GM12891 (cell line): Measurements from ENCODE around the gene DUS3L.

Experiments
- PAX5 ChIP-seq: IDR thresholded peaks from 2 replicates; pipeline ENCODE4 v1.6.1; 2011; ENCODE audit warnings: low read length, moderate library complexity, mild to moderate bottlenecking; ENCODE audit not compliant: insufficient read depth, severe bottlenecking
- POLR2A ChIP-seq: IDR thresholded peaks from 2 replicates; pipeline ENCODE4 v1.6.1; 2011; ENCODE audit warnings: low read depth, low read length, control low read depth
- POLR2AphosphoS5 ChIP-seq: IDR thresholded peaks from 2 replicates; pipeline ENCODE4 v1.6.1; 2011; ENCODE audit warnings: low read depth, low read length, control low read depth
- POU2F2 ChIP-seq: IDR thresholded peaks from 2 replicates; pipeline ENCODE4 v1.6.1; 2011; ENCODE audit warnings: low read depth, mild to moderate bottlenecking, control low read depth, low read length, moderate library complexity
- SPI1 ChIP-seq: IDR thresholded peaks from 2 replicates; pipeline ENCODE4 v1.6.1; 2011; ENCODE audit warnings: low read depth, low read length, control low read depth
- TAF1 ChIP-seq: IDR thresholded peaks from 2 replicates; pipeline ENCODE4 v1.6.1; 2011; ENCODE audit warnings: low read depth, low read length, control low read depth

DNA sequence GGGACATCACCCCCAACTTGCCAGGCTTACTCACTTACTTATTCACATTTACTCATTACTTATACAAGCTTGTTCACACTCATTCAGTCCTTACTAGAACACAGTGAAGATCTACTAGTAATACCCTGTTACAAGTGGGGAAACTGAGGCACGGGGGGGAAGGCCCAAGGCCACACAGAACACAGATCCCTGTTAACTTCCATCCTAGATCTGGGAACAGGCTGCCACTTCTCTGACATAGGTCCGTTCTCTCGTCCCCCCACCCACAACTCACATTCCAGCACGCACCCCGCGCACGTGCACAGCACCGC is 12.4 kb upstream of the DUS3L start:
- TF ChIP-seq POLR2A (no peak), TAF1 (no peak), POLR2AphosphoS5 (no peak), SPI1 (no peak), PAX5 (no peak), POU2F2 (no peak)
